NOMO-1 (cell line): ENCODE results near the gene GPR37L1.
"Not testable (repeated sequence)": the region's sequence is repeated elsewhere in the genome, so short reads cannot be mapped to it uniquely, and the experiment has no call there.

Experiments
- DNase-seq, 2 experiments: peaks; one replicate each; lab custom pipeline; 2025; ENCODE audit not compliant: unreplicated experiment in 2 of 2; lab: John Stamatoyannopoulos, UW

GPR37L1 gene

GRCh38 chr1:202133001-202133400 is 10.3 kb downstream of the GPR37L1 start:
- no peak for DNase-seq

GRCh38 chr1:202133496-202133895 is 10.8 kb downstream of the GPR37L1 start:
- no peak for DNase-seq

GRCh38 chr1:202133989-202134388 is 11.3 kb downstream of the GPR37L1 start:
- DNase-seq, result no peak

GRCh38 chr1:202134645-202135172 is 12.0 kb downstream of the GPR37L1 start:
- no peak for DNase-seq

GRCh38 chr1:202135221-202135721 is 12.6 kb downstream of the GPR37L1 start:
- DNase-seq, result peak; percentile 28 to 65

- no peak for DNase-seq
Measured at GRCh38 chr1:202140833-202141232, 18.1 kb downstream of the GPR37L1 start.

- not testable (repeated sequence) for DNase-seq
Measured at GRCh38 chr1:202141468-202141867, 18.8 kb downstream of the GPR37L1 start.

GRCh38 chr1:202143011-202143767 is 20.5 kb downstream of the GPR37L1 start:
- DNase-seq, result peak; percentile 66 to 78

- peak in 1 of 2 experiments; percentile 65 for DNase-seq
Measured at GRCh38 chr1:202143768-202144401, 21.2 kb downstream of the GPR37L1 start.

- DNase-seq, result peak; percentile 32 to 45
Measured at GRCh38 chr1:202144402-202145067, 21.8 kb downstream of the GPR37L1 start, which contains the start of gene ARL8A. Gene ARL8A, minus strand, starts transcription at chr1:202144737. Its CDS starts 165 bp downstream, at chr1:202144572.

GRCh38 chr1:202145068-202145743 is 22.5 kb downstream of the GPR37L1 start:
- peak; percentile 37 to 41 for DNase-seq

- DNase-seq, result not testable (repeated sequence)
Measured at GRCh38 chr1:202145744-202146140, 23.0 kb downstream of the GPR37L1 start.

- no peak for DNase-seq
Measured at GRCh38 chr1:202146279-202146678, 23.6 kb downstream of the GPR37L1 start.

- DNase-seq, result no peak
Measured at GRCh38 chr1:202146993-202147392, 24.3 kb downstream of the GPR37L1 start.

- no peak for DNase-seq
Measured at GRCh38 chr1:202148391-202148790, 25.7 kb downstream of the GPR37L1 start.

- DNase-seq, result no peak
Measured at GRCh38 chr1:202149566-202149965, 26.8 kb downstream of the GPR37L1 start.

- no peak for DNase-seq
Measured at GRCh38 chr1:202150187-202150586, 27.5 kb downstream of the GPR37L1 start.

- DNase-seq, result no peak
Measured at GRCh38 chr1:202150602-202151001, 27.9 kb downstream of the GPR37L1 start.

GRCh38 chr1:202151045-202151444 is 28.3 kb downstream of the GPR37L1 start:
- no peak for DNase-seq

GRCh38 chr1:202152399-202152798 is 29.7 kb downstream of the GPR37L1 start:
- DNase-seq, result no peak

- no peak for DNase-seq
Measured at GRCh38 chr1:202153284-202153683, 30.6 kb downstream of the GPR37L1 start.
